Stimulated activated CD4-positive, alpha-beta T cell treated with anti-CD3 and anti-CD28 coated beads, Interleukin-2, amount 100 ng/mL, for 24 hours (primary cell): ENCODE data around the gene TMEM63A.

Source experiments
- DNase-seq, 2 donors: peaks; one replicate each; pipeline ENCODE4 v3.0.0-alpha.2; 2020

Gene TMEM63A

GRCh38 chr1:225883616-225884265 is 1.6 kb upstream of the TMEM63A start:
- DNase-seq: no peak

GRCh38 chr1:225882694-225883615 is 775 bp upstream of the TMEM63A start:
- peak; percentile 56 to 59 for DNase-seq

GRCh38 chr1:225881081-225881958 is 860 bp downstream of the TMEM63A start:
- DNase-seq: peak; percentile 46 to 60

GRCh38 chr1:225880636-225881035 is 1.5 kb downstream of the TMEM63A start:
- no peak for DNase-seq

- DNase-seq: no peak
Measured at GRCh38 chr1:225880222-225880588, 2.0 kb downstream of the TMEM63A start.

GRCh38 chr1:225879521-225880221 is 2.5 kb downstream of the TMEM63A start:
- peak in 1 of 2 donors; percentile 48 for DNase-seq

- DNase-seq: no peak
Measured at GRCh38 chr1:225878282-225878681, 3.9 kb downstream of the TMEM63A start.

- peak in 1 of 2 donors; percentile 55 for DNase-seq
Measured at GRCh38 chr1:225877580-225877979, 4.6 kb downstream of the TMEM63A start.

GRCh38 chr1:225876900-225877510 is 5.2 kb downstream of the TMEM63A start:
- DNase-seq: no peak

- DNase-seq: no peak
Measured at GRCh38 chr1:225875044-225875815, 7.0 kb downstream of the TMEM63A start.

GRCh38 chr1:225874431-225874830 is 7.7 kb downstream of the TMEM63A start:
- DNase-seq: no peak

GRCh38 chr1:225873281-225873850 is 8.8 kb downstream of the TMEM63A start:
- DNase-seq: no peak

- no peak for DNase-seq
Measured at GRCh38 chr1:225872075-225872430, 10.1 kb downstream of the TMEM63A start.

GRCh38 chr1:225871359-225872074 is 10.7 kb downstream of the TMEM63A start:
- DNase-seq: no peak

GRCh38 chr1:225870911-225871310 is 11.3 kb downstream of the TMEM63A start:
- DNase-seq: no peak

GRCh38 chr1:225868631-225869330 is 13.4 kb downstream of the TMEM63A start:
- no peak for DNase-seq

- no peak for DNase-seq
Measured at GRCh38 chr1:225866981-225867380, 15.2 kb downstream of the TMEM63A start.

- peak; percentile 76 for DNase-seq
Measured at GRCh38 chr1:225866061-225866837, 15.9 kb downstream of the TMEM63A start.

- DNase-seq: no peak
Measured at GRCh38 chr1:225865514-225865913, 16.7 kb downstream of the TMEM63A start.
